Prostate gland (tissue), 2 donors: ENCODE data around the gene NPLOC4. TPM values are rescaled to one million over a fixed set of nuclear protein-coding genes. Genes with fewer than 3 reads are reported as not detected.

ENCODE experiments used
- DNase-seq: peaks from one replicate; pipeline ENCODE4 v3.0.0-alpha.2; 2019; ENCODE audit warnings: low spot score
- H3K27ac ChIP-seq, 2 donors: fragments of 200-600 bp; sonication (generic); 2 replicates each; pipeline ENCODE4 v1.5.1; 2017 to 2019
- H3K27me3 ChIP-seq: fragments of 200-600 bp; sonication (generic); replicated peaks from 2 replicates; pipeline ENCODE4 v1.5.1; 2019; ENCODE audit not compliant: insufficient read depth
- H3K36me3 ChIP-seq, 2 donors: fragments of 200-600 bp; sonication (generic); 1 replicate in 1 of 2; 2 replicates in 1 of 2; pipeline versions ENCODE4 v1.5.1 to v1.8.1; 2017 to 2019
- H3K4me1 ChIP-seq: fragments of 200-600 bp; sonication (generic); replicated peaks from 2 replicates; pipeline ENCODE4 v1.5.1; 2019
- H3K4me3 ChIP-seq, 2 donors: fragments of 200-600 bp; sonication (generic); 2 replicates each; pipeline ENCODE4 v1.5.1; 2017 to 2019
- H3K9me3 ChIP-seq: fragments of 200-600 bp; sonication (generic); 2 replicates; pipeline ENCODE4 v1.5.1; 2017
- CTCF ChIP-seq, 4 experiments: fragments of 200-600 bp in 2 of 4; fragments of 450-650 bp in 2 of 4; sonication (generic) in 2 of 4; IDR thresholded peaks; 1 replicate in 3 of 4; 2 replicates in 1 of 4; pipeline ENCODE4 v1.5.1; 2016 to 2019; ENCODE audit warnings: antibody characterized with exemption in 4 of 4, mild to moderate bottlenecking in 2 of 4, moderate library complexity in 2 of 4
- POLR2A ChIP-seq: fragments of 450-650 bp; IDR thresholded peaks from one replicate; pipeline ENCODE4 v1.6.1; 2016; ENCODE audit warnings: antibody characterized with exemption, mild to moderate bottlenecking
- POLR2AphosphoS5 ChIP-seq: sonication (generic); formaldehyde crosslinking; IDR thresholded peaks from one replicate; pipeline ENCODE4 v1.6.1; 2017; ENCODE audit warnings: antibody characterized with exemption
- WGBS: methylation state at CpG from one replicate; pipeline ENCODE4 v1.1.5; 2018; 5-methylcytosine and 5-hydroxymethylcytosine counted together
- intact Hi-C: fragments of 100-400 bp; cut with DNase I; formaldehyde crosslinking; loops from one replicate; pipeline ENCODE4 v1.14.2; 2022
- total RNA-seq, 2 donors: library from RNA; depleted of rRNA; stranded (reverse); fragments of >200 nt; gene quantifications; one replicate each; pipeline ENCODE4 v1.1.0, GENCODE V29; 2016

NPLOC4 gene
- total RNA-seq, 2 donors from 2014 or later: 40.1 to 84.8 TPM

- intact Hi-C loops: no loop called here
- TF ChIP-seq CTCF (IDR thresholded peaks at IDR 0.05) (no peak), POLR2AphosphoS5 (no peak), POLR2A (no peak)
- 65% methylated on average over 15 of the region's 18 CpGs for WGBS
- no peaks in the 10 kb centered on the region for H3K9me3 ChIP-seq
- no peak overlapping the region for H3K4me3 ChIP-seq
- H3K27me3 ChIP-seq: no peaks in the 10 kb centered on the region
- H3K27ac ChIP-seq: no peak overlapping the region
- no peak for DNase-seq
- H3K4me1 ChIP-seq: peaks cover 6% of the 10 kb centered on the region
- no peaks in the 10 kb centered on the region for H3K36me3 ChIP-seq
Measured at GRCh38 chr17:81524039-81524864, 112.7 kb downstream of the NPLOC4 start.

GRCh38 chr17:81523402-81524038, 113.4 kb downstream of the NPLOC4 start:
- Histone ChIP-seq H3K27me3 (no peaks in the 10 kb centered on the region), H3K36me3 (no peaks in the 10 kb centered on the region), H3K27ac (no peak overlapping the region), H3K4me3 (no peak overlapping the region), H3K4me1 (peaks cover 9% of the 10 kb centered on the region), H3K9me3 (no peaks in the 10 kb centered on the region)
- intact Hi-C loops: no loop called here
- no peak for TF ChIP-seq CTCF (IDR thresholded peaks at IDR 0.05)
- no peak for TF ChIP-seq POLR2A
- TF ChIP-seq POLR2AphosphoS5: no peak
- DNase-seq: no peak
- 28% methylated on average over 17 of the region's 17 CpGs for WGBS

- Histone ChIP-seq H3K27ac (no peak overlapping the region), H3K36me3 (no peaks in the 10 kb centered on the region), H3K4me3 (no peak overlapping the region), H3K9me3 (no peaks in the 10 kb centered on the region), H3K27me3 (no peaks in the 10 kb centered on the region), H3K4me1 (peaks cover 9% of the 10 kb centered on the region)
- TF ChIP-seq CTCF (IDR thresholded peaks at IDR 0.05): no peak
- no peak for TF ChIP-seq POLR2A
- TF ChIP-seq POLR2AphosphoS5: no peak
- 59% methylated on average over 26 of the region's 26 CpGs for whole genome bisulfite sequencing
- intact Hi-C loops: no loop called here
- no peak for DNase-seq
Measured at GRCh38 chr17:81522491-81523401, 114.2 kb downstream of the NPLOC4 start.

- no peaks in the 10 kb centered on the region for H3K27me3 ChIP-seq
- no peaks in the 10 kb centered on the region for H3K9me3 ChIP-seq
- WGBS: 66% methylated on average over 14 of the region's 14 CpGs
- H3K36me3 ChIP-seq: no peaks in the 10 kb centered on the region
- DNase-seq: no peak
- TF ChIP-seq POLR2A: no peak
- no peak for TF ChIP-seq CTCF (IDR thresholded peaks at IDR 0.05)
- TF ChIP-seq POLR2AphosphoS5: no peak
- peaks cover 13% of the 10 kb centered on the region for H3K4me1 ChIP-seq
- peak overlapping the region; percentile 41 to 63 for H3K27ac ChIP-seq
- intact Hi-C loops: no loop called here
- H3K4me3 ChIP-seq: peak overlapping the region in 1 of 2 donors; percentile 51
Measured at GRCh38 chr17:81520021-81520901, 116.7 kb downstream of the NPLOC4 start.
